ENCODE measurements around the gene CYSTM1. TPM values are rescaled to one million over a fixed set of nuclear protein-coding genes. Genes with fewer than 3 reads are reported as not detected.
"Not testable (repeated sequence)": the region's sequence is repeated elsewhere in the genome, so short reads cannot be mapped to it uniquely, and the experiment has no call there.

Gene CYSTM1
- total RNA-seq, 1 experiment from 2014 or later: 79.2 TPM

DNA sequence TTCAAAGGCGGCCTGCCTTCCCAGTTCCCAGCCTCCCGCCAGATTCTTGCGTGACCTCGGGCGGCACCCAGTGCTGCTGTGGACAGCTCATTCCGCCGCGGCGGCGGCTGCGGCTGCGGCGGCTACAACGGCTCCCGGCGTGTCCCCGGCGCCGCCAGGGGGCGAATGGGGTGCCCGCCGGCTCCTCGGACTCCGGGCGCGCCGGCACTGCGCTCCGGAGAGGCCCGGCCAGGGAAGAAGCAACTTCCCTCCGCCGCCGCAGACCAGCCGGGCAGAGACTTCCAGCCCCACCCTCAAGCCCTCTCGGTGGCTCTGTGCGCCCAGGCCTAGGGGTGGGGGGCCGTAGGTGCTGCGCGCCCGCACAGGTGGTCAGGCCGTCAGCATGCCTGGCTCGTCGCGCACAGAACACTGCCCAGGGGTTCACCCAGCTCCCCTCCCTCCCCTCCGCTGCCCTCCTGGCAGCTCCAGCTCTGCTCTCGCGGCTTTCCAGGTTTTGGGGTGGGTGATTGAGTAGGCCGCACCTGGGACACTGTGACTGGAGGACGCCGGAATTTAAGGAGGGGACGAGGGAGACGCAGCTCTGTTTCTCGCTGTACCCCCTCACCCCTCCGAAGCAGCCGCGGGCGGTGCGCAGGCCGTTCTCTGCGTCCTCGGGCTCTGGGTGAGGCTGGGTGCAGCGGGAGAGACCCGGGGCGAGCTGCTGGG, 29.0 kb upstream of the CYSTM1 start:
- in situ Hi-C loops (cut with HindIII; ENCODE audit: low pct_unique_long_range_greater_than_20kb, low sequenced_read_pairs): no loop called here

DNA sequence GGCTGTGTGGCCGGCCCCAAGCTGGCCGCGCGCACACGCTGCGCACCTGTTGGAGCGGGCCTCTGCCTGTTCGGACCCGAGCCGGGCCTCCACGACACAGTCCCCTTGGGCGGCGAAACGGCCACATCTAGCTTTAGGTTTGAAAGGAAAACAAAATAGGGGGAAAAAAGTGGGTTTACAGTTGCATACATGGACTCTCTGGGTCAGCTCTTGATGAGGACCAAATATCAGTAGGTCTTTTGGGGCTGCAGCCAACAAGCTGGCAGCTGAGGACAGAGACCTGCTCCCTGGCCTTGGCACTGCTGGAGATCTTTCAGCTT, 28.5 kb upstream of the CYSTM1 start:
- DNase-seq (ENCODE audit: low read depth): no peak
- in situ Hi-C loops (cut with HindIII; ENCODE audit: low pct_unique_long_range_greater_than_20kb, low sequenced_read_pairs): no loop called here

More for the DNA sequence above, 29.0 kb upstream of the CYSTM1 start:
- no peak for DNase-seq (ENCODE audit: low read depth)

DNA sequence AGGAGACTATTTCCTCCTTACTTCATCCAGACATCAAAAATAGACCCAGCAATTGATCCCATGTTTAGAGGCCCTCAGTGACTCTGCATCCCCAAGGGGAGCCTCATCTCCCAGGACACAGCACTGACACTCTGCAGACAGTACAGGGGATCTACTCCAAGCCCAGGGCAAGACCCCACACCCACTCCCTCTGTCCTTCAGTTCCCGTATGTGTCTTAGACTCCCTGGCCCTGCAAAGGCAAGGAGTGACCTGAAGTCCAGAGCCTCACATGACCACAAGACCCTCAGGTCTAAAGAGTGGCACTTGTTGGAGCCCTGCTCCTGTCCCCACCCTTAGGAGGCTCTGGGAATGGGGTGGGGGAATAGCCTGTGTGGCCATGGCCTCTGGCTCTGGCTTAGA, 27.5 kb upstream of the CYSTM1 start:
- no peak for DNase-seq (ENCODE audit: low read depth)
- in situ Hi-C loops (cut with HindIII; ENCODE audit: low pct_unique_long_range_greater_than_20kb, low sequenced_read_pairs): no loop called here

DNA sequence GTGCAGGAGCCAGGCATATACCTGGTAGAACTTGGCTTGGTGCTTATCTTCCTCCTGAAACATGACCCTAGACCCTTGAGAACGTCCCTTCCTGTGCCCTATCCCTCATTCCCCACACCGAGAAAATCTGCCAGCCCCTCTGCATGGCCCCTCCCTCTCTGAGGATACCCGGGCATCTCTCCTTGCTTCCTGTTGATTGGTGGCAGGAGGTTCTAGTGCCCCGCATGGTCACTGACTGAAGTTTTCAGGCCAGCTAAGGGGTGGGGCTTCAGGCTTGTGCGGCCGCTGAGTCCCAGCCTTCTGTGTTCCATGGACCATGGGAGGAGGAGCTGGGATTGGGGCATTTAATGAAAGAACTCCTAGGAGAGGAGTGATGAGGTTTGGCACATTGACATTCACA, 26.5 kb upstream of the CYSTM1 start:
- DNase-seq (ENCODE audit: low read depth): no peak
- in situ Hi-C loops (cut with HindIII; ENCODE audit: low pct_unique_long_range_greater_than_20kb, low sequenced_read_pairs): no loop called here

DNA sequence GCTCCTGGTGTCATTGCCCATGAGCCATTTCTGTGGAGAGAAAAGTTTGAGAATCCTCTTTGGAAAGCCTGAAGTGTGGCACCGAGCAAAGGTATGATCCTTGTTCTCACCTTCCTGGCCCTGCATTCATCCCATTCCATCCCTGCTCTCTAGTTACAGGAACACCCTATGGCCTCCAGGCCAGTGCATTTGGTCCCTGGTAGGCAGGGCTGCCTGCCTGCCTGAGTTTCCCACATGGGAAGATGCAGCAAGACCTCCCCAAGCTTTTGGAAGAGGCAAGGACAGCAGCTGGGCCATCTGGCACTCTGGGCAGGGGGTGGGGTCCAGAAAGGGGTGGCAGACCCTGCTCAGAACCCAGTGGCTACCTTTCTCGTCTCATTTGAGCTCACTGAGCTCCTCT, 24.8 kb upstream of the CYSTM1 start:
- in situ Hi-C loops (cut with HindIII; ENCODE audit: low pct_unique_long_range_greater_than_20kb, low sequenced_read_pairs): loop anchor here (25.0 kb wide), 1 partner anchor 88 kb away; no protein-coding TSS in a partner anchor
- DNase-seq (ENCODE audit: low read depth): no peak

DNA sequence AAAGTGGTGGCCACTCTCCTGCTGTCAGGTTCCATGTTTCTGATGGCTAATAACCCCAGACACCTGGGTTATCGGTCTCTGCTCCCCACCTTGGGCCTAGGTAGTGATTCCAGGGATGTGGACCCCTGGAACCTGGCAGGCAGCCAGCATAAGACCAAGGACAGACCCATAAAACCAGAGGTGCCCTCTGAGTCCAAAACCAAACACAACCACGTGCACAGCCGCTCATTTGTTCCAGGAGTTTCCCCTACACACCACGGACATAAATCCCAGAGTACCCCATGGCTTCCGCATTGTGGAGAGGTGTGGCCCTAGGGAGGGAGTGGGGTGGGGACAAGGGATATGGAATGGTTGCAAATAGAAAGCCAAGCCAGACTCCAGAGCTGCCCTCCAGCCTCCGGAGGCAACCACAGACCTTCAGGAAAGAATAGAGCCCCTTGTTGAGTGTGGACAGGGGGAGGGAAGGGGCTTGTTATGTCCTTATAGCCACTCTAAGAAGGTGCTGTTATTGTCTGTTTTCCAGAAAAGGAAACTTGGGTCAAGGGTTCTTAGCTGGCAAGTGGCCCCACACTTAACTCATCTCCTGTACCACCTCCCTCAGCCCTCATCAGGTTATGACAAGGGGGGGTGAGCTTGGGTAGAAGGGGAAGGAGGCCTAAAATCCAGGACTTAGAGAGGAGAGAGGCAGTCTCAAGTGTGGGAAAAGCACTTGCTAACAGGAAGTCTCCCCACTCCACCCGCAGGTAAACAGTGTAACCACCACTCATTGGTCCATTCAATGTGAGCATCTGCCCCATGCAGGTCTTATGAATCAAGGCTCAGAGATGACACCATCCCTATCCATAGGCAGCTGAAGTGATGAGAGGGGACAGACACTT, 23.6 kb upstream of the CYSTM1 start:
- in situ Hi-C loops (cut with HindIII; ENCODE audit: low pct_unique_long_range_greater_than_20kb, low sequenced_read_pairs): loop anchor here (25.0 kb wide), 1 partner anchor 89 kb away; no protein-coding TSS in a partner anchor
- no peak for DNase-seq (ENCODE audit: low read depth)

DNA sequence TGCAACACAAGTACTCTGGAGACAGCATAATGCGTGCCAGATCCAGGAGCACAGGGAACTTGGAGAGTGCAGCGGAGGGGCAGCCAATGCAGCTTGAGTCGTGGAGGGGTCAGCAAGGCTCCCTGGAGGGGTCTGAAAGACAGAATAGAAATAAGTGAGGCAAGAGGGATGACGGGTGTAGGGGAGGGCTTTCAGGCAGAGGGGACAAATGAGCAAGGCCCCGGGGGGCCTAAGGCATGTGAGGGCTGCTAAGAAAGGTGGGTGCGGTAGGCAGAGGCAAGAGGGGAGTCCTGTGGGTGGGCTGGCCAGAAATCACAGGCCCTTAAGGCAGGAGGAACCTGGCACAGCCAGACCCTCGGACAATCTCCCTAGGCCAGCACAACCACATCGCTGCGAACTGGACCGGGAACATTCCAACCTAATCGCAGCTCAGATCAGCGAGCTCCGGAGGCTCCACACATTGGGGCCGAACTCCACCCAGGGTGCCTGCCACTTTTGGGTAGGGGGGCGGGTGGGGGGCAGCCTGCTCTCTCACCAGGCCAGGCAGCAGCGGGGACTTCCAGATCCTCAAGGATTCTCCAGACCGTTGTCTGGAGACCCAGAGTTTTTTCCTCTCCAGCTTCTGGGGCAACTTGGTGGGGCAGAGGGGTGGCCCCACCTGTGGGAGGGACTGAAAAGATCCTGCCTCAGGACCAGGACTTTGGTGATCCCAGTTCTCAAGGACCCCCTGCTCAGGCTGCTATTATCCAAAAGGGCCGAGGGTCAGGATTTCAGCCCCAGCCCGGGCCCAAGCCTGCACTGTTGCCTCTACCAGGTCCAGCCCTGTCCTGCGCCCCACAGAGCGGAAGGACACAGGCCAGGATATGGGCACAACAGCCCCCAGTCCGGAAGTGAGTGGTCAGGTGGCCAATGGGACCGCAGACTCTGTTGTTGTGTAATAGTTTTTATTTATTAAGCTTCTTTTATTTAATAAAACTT, 22.7 kb upstream of the CYSTM1 start:
- DNase-seq (ENCODE audit: low read depth): no peak
- in situ Hi-C loops (cut with HindIII; ENCODE audit: low pct_unique_long_range_greater_than_20kb, low sequenced_read_pairs): loop anchor here (25.0 kb wide), 1 partner anchor 90 kb away; no protein-coding TSS in a partner anchor

DNA sequence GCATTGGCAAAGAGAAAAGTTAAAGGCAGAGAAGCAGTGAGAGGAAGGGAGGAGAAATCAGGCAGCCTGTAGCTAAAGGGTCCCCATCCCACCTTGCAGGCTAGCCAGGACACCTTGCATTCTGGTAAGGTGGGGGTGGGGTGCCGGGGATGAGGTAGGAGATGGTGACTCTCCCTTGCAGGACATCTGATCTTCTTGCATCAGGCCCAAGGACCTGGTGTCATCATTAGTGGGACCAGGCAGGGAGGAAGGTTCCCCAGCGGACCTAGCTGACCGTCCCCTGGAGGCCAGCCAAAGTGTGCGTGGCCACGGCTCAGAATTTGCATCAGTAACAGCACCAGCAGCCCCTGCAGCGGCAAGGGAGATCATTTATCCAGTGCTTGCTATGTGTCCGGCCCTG, 21.7 kb upstream of the CYSTM1 start:
- in situ Hi-C loops (cut with HindIII; ENCODE audit: low pct_unique_long_range_greater_than_20kb, low sequenced_read_pairs): loop anchor here (25.0 kb wide), 1 partner anchor 91 kb away; no protein-coding TSS in a partner anchor
- DNase-seq (ENCODE audit: low read depth): no peak

DNA sequence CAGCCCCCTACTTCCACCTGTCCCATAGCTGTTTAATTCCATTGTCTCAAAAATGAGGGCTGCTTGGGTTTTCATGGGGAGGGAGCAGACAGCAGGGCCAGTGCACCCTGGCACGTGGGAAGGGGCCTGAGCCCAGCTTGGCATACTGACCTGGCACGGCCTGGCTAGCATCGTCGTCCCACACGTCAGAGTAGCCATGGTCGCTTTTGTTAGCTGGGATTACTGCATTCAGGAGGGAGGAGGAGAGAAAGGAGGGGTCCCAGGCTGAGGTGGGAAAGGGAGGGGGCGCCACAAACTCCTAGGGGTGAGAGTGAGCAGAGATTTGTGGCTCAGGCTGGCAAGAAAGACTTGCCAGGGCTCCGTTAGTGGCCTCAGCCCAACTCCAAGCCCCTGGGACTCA, 21.1 kb upstream of the CYSTM1 start:
- in situ Hi-C loops (cut with HindIII; ENCODE audit: low pct_unique_long_range_greater_than_20kb, low sequenced_read_pairs): loop anchor here (25.0 kb wide), 1 partner anchor 92 kb away; no protein-coding TSS in a partner anchor
- DNase-seq (ENCODE audit: low read depth): no peak

DNA sequence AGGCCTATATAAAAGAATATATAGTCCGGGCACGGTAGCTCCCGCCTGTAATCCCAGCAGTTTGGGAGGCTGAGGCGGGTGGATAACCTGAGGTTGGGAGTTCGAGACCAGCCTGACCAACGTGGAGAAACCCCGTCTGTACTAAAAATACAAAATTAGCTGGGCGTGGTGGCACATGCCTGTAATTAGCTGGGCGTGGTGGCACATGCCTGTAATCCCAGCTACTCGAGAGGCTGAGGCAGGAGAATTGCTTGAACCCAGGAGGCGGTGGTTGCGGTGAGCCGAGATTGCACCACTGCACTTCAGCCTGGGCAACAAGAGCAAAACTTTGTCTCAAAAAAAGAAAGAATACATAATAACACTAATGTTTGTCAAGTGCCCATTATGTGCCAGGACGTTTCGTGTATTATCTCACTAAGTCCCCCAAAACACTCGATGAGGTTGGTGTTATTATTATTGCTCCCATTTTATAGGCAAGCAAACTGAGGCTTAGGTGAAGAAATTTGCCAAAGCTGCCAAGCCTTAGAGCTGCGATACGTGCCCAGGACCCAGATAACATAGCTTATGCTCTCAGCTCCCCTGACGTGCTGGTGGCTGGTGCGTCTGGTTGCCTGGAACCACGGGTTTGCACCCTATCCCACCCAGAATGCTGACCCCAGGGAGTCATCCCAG, 20.1 kb upstream of the CYSTM1 start:
- not testable (repeated sequence) for DNase-seq (ENCODE audit: low read depth)
- in situ Hi-C loops (cut with HindIII; ENCODE audit: low pct_unique_long_range_greater_than_20kb, low sequenced_read_pairs): loop anchor here (25.0 kb wide), 1 partner anchor 93 kb away; no protein-coding TSS in a partner anchor

DNA sequence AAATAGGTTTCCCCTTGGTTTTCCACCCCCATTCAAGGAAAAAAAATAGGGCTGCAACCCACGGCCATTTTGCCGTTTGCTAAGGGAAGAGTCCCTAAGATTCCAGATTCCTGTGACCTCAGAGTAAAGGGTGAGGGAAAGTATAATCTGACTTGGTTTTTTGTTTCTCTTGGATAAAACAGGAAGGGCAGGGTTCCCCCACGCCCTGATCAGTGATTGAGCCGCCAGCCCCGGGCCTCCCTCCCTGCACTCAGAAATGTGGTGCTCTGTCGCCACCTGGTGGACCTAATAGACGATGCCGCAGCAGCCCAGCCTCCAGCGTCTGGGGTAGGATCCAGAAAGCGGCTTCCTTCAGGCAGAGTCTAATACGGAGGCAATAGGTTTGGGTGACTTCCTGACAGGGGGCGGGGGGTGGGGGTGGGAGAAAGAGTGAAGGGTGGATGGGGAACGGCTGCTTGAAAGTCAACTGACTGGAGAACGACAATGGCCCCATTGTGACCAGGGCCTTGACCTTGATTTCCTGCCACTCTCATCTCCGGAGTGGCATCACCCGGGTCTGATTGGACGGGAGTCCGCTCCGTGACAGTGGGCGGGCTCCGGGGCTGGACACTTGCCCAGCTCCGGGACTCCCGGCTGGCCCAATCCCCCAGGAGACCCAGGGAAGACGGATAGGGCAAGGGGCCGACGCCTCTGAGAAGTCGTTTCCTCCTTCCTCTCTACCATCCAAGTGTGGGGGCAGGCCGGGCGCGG, 17.8 kb upstream of the CYSTM1 start:
- in situ Hi-C loops (cut with HindIII; ENCODE audit: low pct_unique_long_range_greater_than_20kb, low sequenced_read_pairs): loop anchor here (25.0 kb wide), 1 partner anchor 95 kb away; no protein-coding TSS in a partner anchor

DNA sequence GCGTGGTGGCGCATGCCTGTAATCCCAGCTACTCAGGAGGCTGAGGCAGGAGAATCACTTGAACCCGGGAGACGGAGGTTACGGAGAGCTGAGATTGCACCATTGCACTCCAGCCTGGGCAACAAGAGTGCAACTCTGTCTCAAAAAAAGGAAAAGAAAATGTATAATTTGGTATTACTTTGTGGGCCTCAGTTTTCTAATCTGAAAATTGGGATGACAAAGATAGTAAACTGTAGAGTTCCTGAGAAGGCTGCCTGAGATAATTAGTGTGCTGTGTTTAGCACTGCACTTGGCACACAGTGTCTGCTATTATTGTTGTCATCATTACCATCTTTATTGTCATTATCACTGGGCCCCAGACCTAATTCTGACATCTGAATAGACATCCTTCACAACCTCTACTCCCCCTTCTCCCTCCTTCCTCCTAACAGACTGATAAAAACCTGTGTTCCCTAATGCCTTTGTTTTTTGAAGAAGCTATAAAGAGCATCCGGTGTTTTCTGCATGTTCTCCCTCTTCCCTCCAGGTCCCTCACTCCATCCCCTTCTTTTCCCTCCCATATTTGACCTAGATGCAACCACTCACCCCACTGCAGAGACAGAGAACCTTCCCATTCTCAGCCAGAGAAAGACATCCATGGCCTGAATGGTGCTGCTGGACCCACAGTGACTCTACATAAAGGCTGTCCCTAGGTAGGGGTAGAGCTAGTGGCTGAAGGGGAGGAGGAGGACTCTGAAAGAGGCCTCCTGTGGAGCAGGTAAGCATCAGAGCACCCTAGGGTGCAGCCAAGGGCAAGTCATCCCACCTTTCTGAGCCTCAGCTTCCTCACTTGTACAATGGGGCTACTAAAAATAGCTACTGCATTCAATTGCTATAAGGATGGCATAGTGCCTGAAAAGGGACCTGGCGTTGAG, 15.7 kb upstream of the CYSTM1 start:
- in situ Hi-C loops (cut with HindIII; ENCODE audit: low pct_unique_long_range_greater_than_20kb, low sequenced_read_pairs): loop anchor here (25.0 kb wide), 1 partner anchor 97 kb away; no protein-coding TSS in a partner anchor
- no peak for DNase-seq (ENCODE audit: low read depth)

More for the DNA sequence above, 17.8 kb upstream of the CYSTM1 start:
- DNase-seq (ENCODE audit: low read depth): peak; percentile 80

DNA sequence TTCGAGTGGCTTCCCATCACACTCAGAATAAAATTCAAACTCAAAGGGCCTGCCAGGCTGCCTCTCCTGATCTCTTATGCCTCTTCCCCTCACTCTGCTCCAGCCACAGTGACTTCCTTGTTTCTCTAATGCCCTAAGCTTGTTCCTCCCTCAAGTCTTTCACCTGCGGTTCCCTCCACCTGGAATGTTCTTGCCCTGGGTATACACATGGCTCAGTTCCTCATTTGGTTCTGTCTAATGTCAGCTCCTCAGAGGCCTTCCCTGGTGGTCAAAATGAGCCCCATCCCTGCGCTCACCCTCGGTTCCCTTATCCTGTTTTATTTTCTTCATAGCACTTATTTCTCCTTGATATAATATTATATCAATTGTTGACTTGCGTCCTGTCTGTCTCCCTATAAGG, 12.7 kb upstream of the CYSTM1 start:
- no peak for DNase-seq (ENCODE audit: low read depth)
- in situ Hi-C loops (cut with HindIII; ENCODE audit: low pct_unique_long_range_greater_than_20kb, low sequenced_read_pairs): loop anchor here (25.0 kb wide), 1 partner anchor 100 kb away; no protein-coding TSS in a partner anchor

DNA sequence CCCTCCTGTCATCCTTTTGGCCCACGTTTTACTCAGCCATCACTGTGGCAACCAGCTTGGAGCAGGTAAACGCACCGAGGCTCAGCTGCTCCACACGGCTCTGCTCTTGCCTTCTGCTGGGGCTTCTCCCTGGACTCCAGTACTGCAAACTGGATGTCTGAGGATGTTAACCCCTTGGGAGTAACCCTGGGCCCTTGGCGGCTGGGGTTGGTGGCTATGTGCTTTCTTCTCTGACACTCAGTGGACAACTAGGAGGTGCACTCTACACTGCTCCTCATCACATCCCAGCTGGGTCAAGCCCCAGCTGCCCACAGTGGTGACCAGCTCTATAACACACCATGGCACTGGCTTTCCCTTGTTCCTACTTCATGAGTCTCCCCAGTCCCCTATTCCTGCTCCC, 12.2 kb upstream of the CYSTM1 start:
- in situ Hi-C loops (cut with HindIII; ENCODE audit: low pct_unique_long_range_greater_than_20kb, low sequenced_read_pairs): loop anchor here (25.0 kb wide), 1 partner anchor 100 kb away; no protein-coding TSS in a partner anchor
- no peak for DNase-seq (ENCODE audit: low read depth)

DNA sequence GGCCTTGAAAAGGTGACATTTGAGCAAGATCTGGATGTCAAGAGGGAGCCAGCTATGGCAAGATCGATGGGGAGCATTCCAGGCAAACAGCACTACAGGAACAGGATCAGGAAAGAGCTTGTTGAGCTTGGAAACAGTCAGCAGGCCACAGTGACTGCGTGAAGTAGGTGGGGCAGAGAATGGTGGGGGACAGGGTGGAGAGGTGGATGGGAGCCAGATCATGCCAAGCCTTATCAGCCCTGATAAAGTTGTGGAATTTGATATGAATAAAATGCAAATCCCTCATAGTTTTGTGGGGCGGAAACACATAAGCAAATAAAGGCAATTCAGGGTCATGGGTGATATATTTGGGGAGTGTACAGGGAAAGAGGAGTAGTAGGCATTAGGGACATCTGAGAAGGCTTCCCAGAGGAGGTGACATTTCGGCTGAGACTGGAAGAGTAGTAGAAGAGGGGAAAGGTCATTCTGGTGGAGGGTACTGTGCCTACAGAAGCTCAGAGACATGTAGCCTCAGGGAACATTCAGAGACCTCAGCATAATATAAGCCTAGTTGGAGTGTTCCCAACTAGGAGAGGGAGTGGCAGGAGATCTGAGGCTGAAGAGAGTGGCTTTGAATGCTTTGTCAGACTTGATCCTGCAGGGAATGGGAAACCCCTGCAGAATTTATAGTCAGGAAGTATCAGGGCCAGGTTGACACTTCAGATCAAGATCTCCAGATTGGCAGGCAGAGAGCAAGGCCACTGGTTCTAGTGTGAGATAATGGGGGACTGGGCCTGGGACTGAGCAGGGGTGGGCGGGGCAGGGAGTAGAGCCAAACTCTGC, 9.7 kb upstream of the CYSTM1 start:
- in situ Hi-C loops (cut with HindIII; ENCODE audit: low pct_unique_long_range_greater_than_20kb, low sequenced_read_pairs): loop anchor here (25.0 kb wide), 1 partner anchor 103 kb away; no protein-coding TSS in a partner anchor
- DNase-seq (ENCODE audit: low read depth): no peak
